Karpas-422 (cell line): Measurements from ENCODE around the gene NTS. TPM values are rescaled to one million over a fixed set of nuclear protein-coding genes. Genes with fewer than 3 reads are reported as not detected.

Source experiments
- DNase-seq: peaks from one replicate; pipeline ENCODE4 v3.0.0-alpha.2; 2015
- H2AFZ ChIP-seq: fragments of 200-600 bp; sonication (generic); 2 replicates; pipeline ENCODE4 v1.6.1; 2014; ENCODE audit warnings: antibody characterized with exemption, low read length, mixed read lengths
- H3K27ac ChIP-seq: fragments of 200-600 bp; sonication (generic); 2 replicates; pipeline ENCODE4 v1.5.1; 2014; ENCODE audit warnings: mild to moderate bottlenecking, low read length, moderate library complexity
- H3K27me3 ChIP-seq: fragments of 200-600 bp; sonication (generic); 2 replicates; pipeline ENCODE4 v1.6.1; 2014; ENCODE audit warnings: low read length, mixed read lengths
- H3K36me3 ChIP-seq: fragments of 200-600 bp; sonication (generic); 2 replicates; pipeline ENCODE4 v1.6.1; 2014; ENCODE audit warnings: low read length, mixed read lengths; ENCODE audit not compliant: insufficient read depth
- H3K4me1 ChIP-seq: fragments of 200-600 bp; sonication (generic); 2 replicates; pipeline ENCODE4 v1.6.1; 2014; ENCODE audit warnings: mild to moderate bottlenecking, low read length, mixed read lengths
- H3K4me2 ChIP-seq: fragments of 200-600 bp; sonication (generic); 2 replicates; pipeline ENCODE4 v1.6.1; 2014; ENCODE audit warnings: low read length, low read depth, mild to moderate bottlenecking; ENCODE audit not compliant: poor library complexity, severe bottlenecking
- H3K4me3 ChIP-seq: fragments of 200-600 bp; sonication (generic); 2 replicates; pipeline ENCODE4 v1.5.1; 2014; ENCODE audit warnings: mild to moderate bottlenecking, antibody characterized with exemption, low read length, mixed read lengths
- H3K79me2 ChIP-seq: fragments of 200-600 bp; sonication (generic); 2 replicates; pipeline ENCODE4 v1.6.1; 2014; ENCODE audit warnings: mild to moderate bottlenecking, low read length, mixed read lengths
- H3K9ac ChIP-seq: fragments of 200-600 bp; sonication (generic); 2 replicates; pipeline ENCODE4 v1.6.0; 2014; ENCODE audit warnings: low read length
- H3K9me2 ChIP-seq: fragments of 200-600 bp; sonication (generic), shearing (Covaris generic); replicated peaks from 2 replicates; pipeline ENCODE4 v1.6.0; 2014; ENCODE audit warnings: mild to moderate bottlenecking, low read length, moderate library complexity; ENCODE audit not compliant: insufficient read depth
- H3K9me3 ChIP-seq: fragments of 300-700, 200-600 bp; sonication (generic); 2 replicates; pipeline ENCODE4 v1.6.1; 2014; ENCODE audit warnings: low read length, mixed read lengths
- H4K20me1 ChIP-seq: fragments of 200-600 bp; sonication (generic); 2 replicates; pipeline ENCODE4 v1.6.1; 2014; ENCODE audit warnings: mild to moderate bottlenecking, antibody characterized with exemption, low read length, low read depth; ENCODE audit not compliant: insufficient read depth
- total RNA-seq: library from RNA; depleted of rRNA; stranded (reverse); fragments of >200 nt; shearing (Covaris generic); gene quantifications from 2 replicates; pipeline ENCODE4 v1.2.3, GENCODE V29; 2014; ENCODE audit warnings: low replicate concordance

NTS gene
- total RNA-seq, 1 experiment from 2014 or later = not detected

DNA sequence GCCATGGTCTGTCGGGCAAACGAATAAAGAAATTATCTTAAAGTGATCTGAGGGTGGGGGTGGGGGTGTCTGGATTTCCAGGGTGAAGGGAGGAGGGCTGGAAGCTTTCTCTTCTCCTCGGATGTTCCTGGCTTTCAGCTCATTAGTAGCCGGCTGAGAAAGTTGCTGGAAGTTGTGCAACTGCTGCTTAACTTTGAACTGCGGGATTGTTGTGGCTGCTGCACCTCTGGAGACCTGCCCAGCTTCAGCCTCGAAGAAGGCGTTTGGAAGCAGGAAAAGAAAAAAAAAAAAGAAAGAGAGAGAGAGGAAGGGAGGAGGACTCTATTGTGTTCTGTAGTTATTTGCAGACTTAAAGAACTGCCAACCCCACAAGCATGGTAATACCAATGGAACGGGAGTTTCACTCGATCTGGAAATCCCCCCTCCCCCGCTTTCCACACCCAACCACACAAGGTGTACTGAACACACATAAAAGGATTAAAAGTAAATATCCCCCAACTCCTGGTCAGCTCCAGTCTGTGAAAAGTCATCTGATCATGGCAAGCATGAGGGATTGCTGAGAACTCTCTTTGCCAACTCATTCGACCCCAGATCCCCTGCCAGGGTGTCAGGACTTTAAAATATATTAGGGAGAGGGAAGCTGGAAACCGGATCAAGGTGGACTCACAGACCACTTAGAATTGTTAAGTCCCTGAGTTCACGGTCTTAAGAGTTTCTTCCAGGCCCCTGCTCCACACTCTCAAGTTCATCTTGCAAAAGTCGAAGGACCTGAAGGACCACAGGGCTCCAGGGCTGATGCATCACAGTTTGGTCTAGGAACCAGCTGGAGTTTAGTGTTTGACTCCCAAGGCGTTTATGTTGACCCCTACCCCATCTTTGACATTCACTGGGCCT is 37.7 kb upstream of the NTS start, which contains the start of gene RASSF9:
TSS of gene RASSF9 (minus strand) at position 213 of the 894 bp plus-strand sequence. CDS start at position 5, 208 bp downstream.
- H3K9me2 ChIP-seq = 0 out of 2 replicates have a peak, but pooled peaks cover 3% of the 10 kb centered on the region
- H3K4me3 ChIP-seq = no peak within 1 kb of the TSS
- no peaks in the 10 kb centered on the region for H4K20me1 ChIP-seq
- H3K36me3 ChIP-seq = no peaks in the 10 kb centered on the region
- H3K9ac ChIP-seq = no peak within 1 kb of the TSS
- H3K27me3 ChIP-seq = no peaks in the 10 kb centered on the region
- no peak for DNase-seq
- H2AFZ ChIP-seq = no peak within 1 kb of the TSS
- no peak within 1 kb of the TSS for H3K27ac ChIP-seq
- H3K9me3 ChIP-seq = peaks cover 2% of the 10 kb centered on the region; the same call in 1 of the 2 replicates
- H3K79me2 ChIP-seq = no peaks in the 10 kb centered on the region
- no peak within 1 kb of the TSS for H3K4me2 ChIP-seq
- H3K4me1 ChIP-seq = no peaks in the 10 kb centered on the region

DNA sequence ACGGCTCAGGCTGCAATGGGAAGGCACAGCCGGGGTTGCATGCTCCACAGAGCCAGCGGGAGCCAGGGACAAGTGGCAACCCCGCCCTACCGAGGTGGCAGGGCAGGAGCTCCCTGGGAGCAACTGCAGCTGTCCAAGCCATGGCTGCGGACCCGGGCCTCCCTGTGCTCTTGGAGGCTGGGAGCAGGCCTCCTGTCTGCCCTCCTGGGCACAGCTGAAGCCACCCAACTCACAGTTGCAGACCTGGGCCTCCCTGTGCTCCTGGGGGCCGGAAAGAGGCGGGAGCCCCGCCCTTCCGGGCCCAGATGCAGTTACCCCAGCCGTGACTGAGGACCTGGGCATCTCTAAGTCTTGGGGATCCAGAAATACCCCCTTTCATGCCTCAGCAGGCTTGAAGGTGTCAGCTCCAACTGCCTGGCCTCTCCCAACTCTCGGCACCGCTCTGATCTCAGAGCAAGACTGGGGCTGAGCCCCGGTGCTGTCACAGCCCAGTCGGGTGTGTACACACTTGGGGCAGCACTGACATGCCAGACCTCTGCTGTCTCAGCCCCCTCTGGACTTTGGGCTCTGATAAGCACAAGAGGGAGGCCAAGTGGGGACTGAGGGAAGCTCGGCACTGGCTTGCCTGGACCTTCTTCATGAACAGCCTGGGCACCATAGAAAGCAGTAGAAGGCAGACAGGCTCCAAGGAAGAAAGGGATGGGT is 30.3 kb upstream of the NTS start:
- Histone ChIP-seq H3K9ac (no peak overlapping the region), H3K4me1 (no peaks in the 10 kb centered on the region), H3K4me2 (no peak overlapping the region), H2AFZ (no peak overlapping the region), H3K27ac (no peak overlapping the region), H3K9me3 (no peaks in the 10 kb centered on the region), H3K36me3 (no peaks in the 10 kb centered on the region), H4K20me1 (no peaks in the 10 kb centered on the region), H3K9me2 (no peaks in the 10 kb centered on the region), H3K79me2 (no peaks in the 10 kb centered on the region), H3K27me3 (no peaks in the 10 kb centered on the region), H3K4me3 (no peak overlapping the region)
- no peak for DNase-seq

DNA sequence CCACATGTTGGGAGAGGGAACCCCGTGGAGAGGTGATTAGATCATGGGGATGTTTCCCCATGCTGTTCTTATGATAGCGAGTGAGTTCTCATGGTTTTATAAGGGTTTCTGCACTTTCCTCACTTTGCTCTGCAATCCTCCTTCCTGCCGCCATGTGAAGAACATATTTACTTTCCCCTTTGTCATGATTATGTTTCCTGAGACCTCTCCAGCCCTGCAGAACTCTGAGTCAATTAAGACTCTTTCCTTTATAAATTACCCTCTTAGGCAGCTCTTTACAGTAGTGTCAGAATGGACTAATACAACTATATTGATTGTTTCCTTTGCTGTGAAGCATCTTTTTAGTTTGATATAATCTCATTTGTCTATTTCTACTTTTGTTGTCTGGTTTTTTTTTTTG is 24.8 kb upstream of the NTS start:
- H2AFZ ChIP-seq = no peak overlapping the region
- H3K9ac ChIP-seq = no peak overlapping the region
- H3K27ac ChIP-seq = no peak overlapping the region
- H3K4me1 ChIP-seq = no peaks in the 10 kb centered on the region
- H3K4me2 ChIP-seq = no peak overlapping the region
- H3K36me3 ChIP-seq = no peaks in the 10 kb centered on the region
- no peak for DNase-seq
- no peaks in the 10 kb centered on the region for H3K27me3 ChIP-seq
- peaks cover 5% of the 10 kb centered on the region; the same call in 1 of the 2 replicates for H3K9me3 ChIP-seq
- no peak overlapping the region for H3K4me3 ChIP-seq
- H3K9me2 ChIP-seq = no peaks in the 10 kb centered on the region
- H4K20me1 ChIP-seq = no peaks in the 10 kb centered on the region
- H3K79me2 ChIP-seq = no peaks in the 10 kb centered on the region

DNA sequence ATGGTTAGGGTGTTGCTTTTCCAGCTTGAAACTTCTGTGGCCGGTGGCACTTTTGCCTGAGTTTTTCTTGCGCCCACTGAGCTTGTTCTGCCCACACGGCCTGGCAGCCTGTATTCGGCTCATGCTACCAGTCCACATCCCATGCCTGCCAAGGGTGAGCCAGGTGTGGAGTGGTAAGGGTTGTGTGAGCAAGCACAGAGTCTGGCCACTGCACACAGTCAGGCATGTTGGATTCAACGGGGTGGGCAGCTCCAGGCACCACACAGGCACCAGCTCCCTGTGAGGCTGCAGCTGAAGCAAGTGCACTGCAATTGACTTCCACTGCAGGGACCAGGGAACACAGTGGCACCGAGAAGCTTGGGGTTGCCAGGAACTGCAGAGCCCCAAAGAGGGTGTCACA is 18.8 kb upstream of the NTS start:
- Histone ChIP-seq H3K36me3 (no peaks in the 10 kb centered on the region), H4K20me1 (no peaks in the 10 kb centered on the region), H3K9ac (no peak overlapping the region), H3K79me2 (no peaks in the 10 kb centered on the region), H3K4me3 (no peak overlapping the region), H3K27ac (no peak overlapping the region), H2AFZ (no peak overlapping the region), H3K27me3 (no peaks in the 10 kb centered on the region), H3K4me2 (no peak overlapping the region), H3K9me2 (no peaks in the 10 kb centered on the region), H3K4me1 (no peaks in the 10 kb centered on the region), H3K9me3 (peaks cover 3% of the 10 kb centered on the region; the same call in 1 of the 2 replicates)
- DNase-seq = no peak

DNA sequence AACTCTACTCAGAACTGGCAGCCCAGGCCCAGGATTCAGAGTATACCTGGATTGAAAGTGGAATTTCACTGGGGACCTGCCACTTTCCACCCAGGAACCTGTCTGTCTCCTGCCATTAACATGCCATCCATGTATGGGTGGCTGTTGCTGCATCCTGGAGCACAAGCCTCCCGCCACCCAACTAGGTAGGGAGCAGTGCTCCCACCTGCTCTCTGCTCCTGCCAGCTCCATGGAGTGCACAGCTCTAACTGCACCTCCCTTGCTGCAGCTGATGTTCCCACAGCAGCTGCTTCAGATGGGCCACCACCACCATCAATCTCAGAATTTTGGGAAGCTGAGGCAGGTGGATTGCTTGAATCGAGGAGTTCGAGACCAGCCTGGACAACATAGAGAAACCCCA is 17.1 kb upstream of the NTS start:
- no peak overlapping the region for H3K27ac ChIP-seq
- H3K9ac ChIP-seq = no peak overlapping the region
- no peak for DNase-seq
- H3K4me1 ChIP-seq = no peaks in the 10 kb centered on the region
- no peak overlapping the region for H3K4me2 ChIP-seq
- H3K79me2 ChIP-seq = no peaks in the 10 kb centered on the region
- H2AFZ ChIP-seq = no peak overlapping the region
- no peaks in the 10 kb centered on the region for H4K20me1 ChIP-seq
- no peaks in the 10 kb centered on the region for H3K9me3 ChIP-seq
- H3K27me3 ChIP-seq = no peaks in the 10 kb centered on the region
- H3K36me3 ChIP-seq = no peaks in the 10 kb centered on the region
- H3K9me2 ChIP-seq = no peaks in the 10 kb centered on the region
- no peak overlapping the region for H3K4me3 ChIP-seq

DNA sequence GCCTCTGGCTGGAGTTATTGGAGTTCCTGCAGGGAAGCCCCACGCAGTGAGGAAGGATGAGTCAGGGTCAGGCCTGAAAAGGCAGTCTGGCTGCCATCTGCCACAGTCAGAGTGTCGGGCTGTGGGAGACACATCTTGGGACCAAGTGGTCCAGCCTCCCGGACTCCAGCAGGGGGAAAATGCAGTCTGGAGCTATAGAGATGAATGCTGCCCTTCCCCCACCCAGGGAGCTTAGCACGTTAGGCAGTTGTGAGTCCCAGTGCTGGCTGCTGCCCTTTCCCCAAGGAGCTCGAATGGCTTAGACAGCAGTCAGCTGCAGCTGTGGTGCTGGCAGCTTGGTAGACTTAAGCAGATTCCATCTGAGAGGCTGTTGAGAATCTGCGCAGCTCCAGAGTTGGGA is 8.2 kb upstream of the NTS start:
- no peak for DNase-seq
- H3K79me2 ChIP-seq = no peaks in the 10 kb centered on the region
- H2AFZ ChIP-seq = no peak overlapping the region
- H3K9me2 ChIP-seq = no peaks in the 10 kb centered on the region
- H3K27me3 ChIP-seq = no peaks in the 10 kb centered on the region
- no peak overlapping the region for H3K4me3 ChIP-seq
- no peaks in the 10 kb centered on the region for H3K9me3 ChIP-seq
- H4K20me1 ChIP-seq = no peaks in the 10 kb centered on the region
- no peak overlapping the region for H3K9ac ChIP-seq
- H3K4me1 ChIP-seq = no peaks in the 10 kb centered on the region
- no peak overlapping the region for H3K27ac ChIP-seq
- H3K4me2 ChIP-seq = no peak overlapping the region
- H3K36me3 ChIP-seq = no peaks in the 10 kb centered on the region

DNA sequence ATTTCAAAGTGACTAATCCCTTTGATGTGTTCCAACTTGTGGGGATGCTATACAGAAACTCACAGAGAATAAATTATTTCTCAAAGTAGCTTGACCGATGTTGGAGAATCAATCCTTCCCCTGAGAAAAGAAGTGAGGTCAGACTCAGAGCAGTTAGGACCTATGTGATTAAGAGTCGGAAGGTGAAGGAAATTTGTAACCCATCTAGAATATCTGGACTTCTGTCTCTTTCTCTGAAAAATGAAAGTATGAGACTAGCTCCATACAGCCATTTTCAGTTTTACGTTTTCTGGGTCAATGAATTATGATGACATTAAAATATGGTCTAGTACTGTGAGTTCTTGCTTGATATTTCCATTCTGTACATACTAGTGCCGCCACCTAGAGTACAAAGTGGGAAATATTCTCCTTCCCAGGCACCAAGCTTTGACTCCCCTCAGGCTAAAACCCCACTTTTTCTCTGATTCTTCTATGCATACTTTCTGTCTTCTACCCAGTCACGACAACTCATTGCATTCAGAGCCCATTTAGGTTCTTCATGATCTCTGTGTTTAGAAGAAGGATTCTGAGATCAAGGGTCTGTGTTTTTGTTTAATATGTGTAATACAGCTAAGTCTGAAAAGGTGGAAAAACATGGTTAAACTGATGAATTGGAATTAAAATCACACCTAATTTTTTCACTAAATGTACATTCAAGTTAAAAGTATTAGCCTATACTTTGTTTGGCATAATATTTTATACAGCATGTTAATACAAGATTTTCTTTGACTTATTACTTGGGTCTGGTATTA is 6.9 kb upstream of the NTS start:
- Histone ChIP-seq H3K4me1 (no peaks in the 10 kb centered on the region), H4K20me1 (no peaks in the 10 kb centered on the region), H3K36me3 (no peaks in the 10 kb centered on the region), H3K9me3 (no peaks in the 10 kb centered on the region), H3K27ac (no peak overlapping the region), H3K79me2 (no peaks in the 10 kb centered on the region), H3K4me3 (no peak overlapping the region), H2AFZ (no peak overlapping the region), H3K4me2 (no peak overlapping the region), H3K9me2 (no peaks in the 10 kb centered on the region), H3K27me3 (no peaks in the 10 kb centered on the region), H3K9ac (no peak overlapping the region)
- DNase-seq = peak; percentile 77
